Type B pancreatic cell (in vitro differentiated cells): Measurements from ENCODE around the gene TERT. TPM values are rescaled to one million over a fixed set of nuclear protein-coding genes. Genes with fewer than 3 reads are reported as not detected.
A peak's percentile ranks its signal among the peaks of the same experiment; 100 is the strongest.

Source experiments
- DNase-seq: peaks from one replicate; pipeline ENCODE4 v3.0.0; 2021; ENCODE audit warnings: mixed read lengths; ENCODE audit not compliant: unreplicated experiment; ENCODE audit errors: extremely low spot score
- H3K27ac Mint-ChIP-seq: 2 replicates; pipeline ENCODE4 v1.8.0; 2021; ENCODE audit warnings: mild to moderate bottlenecking, mixed read lengths
- H3K27me3 Mint-ChIP-seq: 2 replicates; pipeline ENCODE4 v1.8.0; 2021; ENCODE audit warnings: mixed read lengths
- H3K36me3 Mint-ChIP-seq: 2 replicates; pipeline ENCODE4 v1.8.0; 2021; ENCODE audit warnings: mixed read lengths
- H3K4me1 Mint-ChIP-seq: one replicate; pipeline ENCODE4 v1.8.0; 2021; ENCODE audit warnings: mixed read lengths; ENCODE audit not compliant: unreplicated experiment
- H3K4me3 Mint-ChIP-seq: 2 replicates; pipeline ENCODE4 v1.8.0; 2021; ENCODE audit warnings: mild to moderate bottlenecking, mixed read lengths
- H3K9me3 Mint-ChIP-seq: 2 replicates; pipeline ENCODE4 v1.8.0; 2021; ENCODE audit warnings: mixed read lengths
- CTCF ChIP-seq: fragments of 200-600 bp; sonication (generic); conservative IDR thresholded peaks from 2 replicates; pipeline ENCODE4 v1.5.0; 2021; ENCODE audit warnings: antibody characterized with exemption, mild to moderate bottlenecking
- total RNA-seq: library from RNA; stranded (reverse); gene quantifications from 2 replicates; pipeline ENCODE4 v1.2.1, GENCODE V29; 2021; ENCODE audit warnings: low replicate concordance

Gene TERT
- total RNA-seq, 1 donor from 2014 or later: 2.4 TPM

GRCh38 chr5:1311439-1312055, 16.7 kb upstream of the TERT start:
- peaks cover 5% of the 10 kb centered on the region for H3K4me1 Mint-ChIP-seq
- H3K27ac Mint-ChIP-seq: no peak overlapping the region
- H3K9me3 Mint-ChIP-seq: peaks cover 7% of the 10 kb centered on the region
- H3K4me3 Mint-ChIP-seq: no peak overlapping the region
- peaks cover 8% of the 10 kb centered on the region for H3K27me3 Mint-ChIP-seq
- no peak for TF ChIP-seq CTCF
- DNase-seq: peak; percentile 51
- H3K36me3 Mint-ChIP-seq: no peaks in the 10 kb centered on the region

GRCh38 chr5:1310118-1310517, 15.2 kb upstream of the TERT start:
- Mint-ChIP-seq H3K4me3 (no peak overlapping the region), H3K9me3 (peaks cover 7% of the 10 kb centered on the region), H3K27ac (no peak overlapping the region), H3K27me3 (peaks cover 11% of the 10 kb centered on the region), H3K36me3 (no peaks in the 10 kb centered on the region), H3K4me1 (no peaks in the 10 kb centered on the region)
- no peak for TF ChIP-seq CTCF
- no peak for DNase-seq

GRCh38 chr5:1304033-1304432, 9.2 kb upstream of the TERT start:
- no peak for DNase-seq
- Mint-ChIP-seq H3K36me3 (no peaks in the 10 kb centered on the region), H3K4me1 (no peaks in the 10 kb centered on the region), H3K27ac (no peak overlapping the region), H3K9me3 (no peaks in the 10 kb centered on the region), H3K27me3 (peaks cover 39% of the 10 kb centered on the region), H3K4me3 (no peak overlapping the region)
- no peak for TF ChIP-seq CTCF

- Mint-ChIP-seq H3K36me3 (no peaks in the 10 kb centered on the region), H3K4me3 (no peak overlapping the region), H3K4me1 (no peaks in the 10 kb centered on the region), H3K27me3 (peaks cover 46% of the 10 kb centered on the region), H3K27ac (no peak overlapping the region), H3K9me3 (no peaks in the 10 kb centered on the region)
- no peak for DNase-seq
- no peak for TF ChIP-seq CTCF
Measured at GRCh38 chr5:1302258-1302657, 7.4 kb upstream of the TERT start.

GRCh38 chr5:1300581-1301083, 5.8 kb upstream of the TERT start:
- H3K9me3 Mint-ChIP-seq: no peaks in the 10 kb centered on the region
- H3K27me3 Mint-ChIP-seq: peaks cover 58% of the 10 kb centered on the region
- H3K4me1 Mint-ChIP-seq: peaks cover 5% of the 10 kb centered on the region
- TF ChIP-seq CTCF: no peak
- DNase-seq: no peak
- H3K27ac Mint-ChIP-seq: no peak overlapping the region
- H3K4me3 Mint-ChIP-seq: no peak overlapping the region
- H3K36me3 Mint-ChIP-seq: no peaks in the 10 kb centered on the region
